ENCODE results near the gene MAP3K14.

MAP3K14 gene

DNA sequence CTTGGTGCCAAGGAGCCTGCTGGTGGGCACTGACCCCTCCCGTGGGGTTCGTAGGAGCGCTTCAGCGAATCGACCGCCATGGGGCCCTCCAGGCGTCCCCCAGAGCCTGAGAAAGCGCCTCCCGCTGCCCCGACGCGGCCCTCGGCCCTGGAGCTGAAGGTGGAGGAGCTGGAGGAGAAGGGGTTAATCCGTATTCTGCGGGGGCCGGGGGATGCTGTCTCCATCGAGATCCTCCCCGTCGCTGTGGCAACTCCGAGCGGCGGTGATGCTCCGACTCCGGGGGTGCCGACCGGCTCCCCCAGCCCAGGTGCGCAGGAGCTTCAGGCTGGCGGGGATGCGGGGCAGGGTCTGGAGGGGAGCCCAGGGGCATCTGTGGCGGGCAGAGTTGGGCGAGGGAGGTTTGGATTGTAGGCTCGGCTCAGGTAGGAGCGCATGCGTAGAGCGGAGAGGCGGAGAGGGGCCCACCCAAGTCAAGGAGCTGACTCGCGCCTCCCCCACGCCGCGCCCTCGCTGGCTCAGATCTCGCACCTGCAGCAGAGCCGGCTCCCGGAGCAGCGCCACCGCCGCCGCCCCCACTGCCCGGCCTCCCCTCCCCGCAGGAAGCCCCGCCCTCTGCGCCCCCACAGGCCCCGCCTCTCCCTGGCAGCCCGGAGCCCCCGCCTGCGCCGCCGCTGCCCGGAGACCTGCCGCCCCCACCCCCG lies 75.3 kb downstream of the MAP3K14 start:
- Histone ChIP-seq H3K27ac (ENCODE audit: low read length) (no peak overlapping the region), H3K36me3 (replicated peaks; ENCODE audit: insufficient read depth, low read length) (peaks cover 26% of the 10 kb centered on the region), H3K9me2 (replicated peaks; ENCODE audit: insufficient read depth, low read length) (no peaks in the 10 kb centered on the region), H3K9ac (ENCODE audit: low read length) (no peak overlapping the region), H3F3A (ENCODE audit: insufficient read depth, low read length) (peaks cover 18% of the 10 kb centered on the region), H3K27me3 (replicated peaks; ENCODE audit: insufficient read depth, low read length) (no peaks in the 10 kb centered on the region), H3K4me3 (ENCODE audit: low read length) (no peak overlapping the region), H3K4me1 (ENCODE audit: low read length) (peaks cover 7% of the 10 kb centered on the region), H3K9me3 (replicated peaks; ENCODE audit: insufficient read depth, low read length) (no peaks in the 10 kb centered on the region), H3K4me2 (ENCODE audit: low read depth, low read length) (no peak overlapping the region), H4K20me1 (ENCODE audit: insufficient read depth, low read length) (0 out of 2 replicates have a peak, but pooled peaks cover 2% of the 10 kb centered on the region), H2AFZ (ENCODE audit: low read length) (no peak overlapping the region), H3K79me2 (ENCODE audit: low read length) (peaks cover 59% of the 10 kb centered on the region)
- DNase-seq = no peak
- no peak for TF ChIP-seq EZH2 (optimal IDR thresholded peaks at IDR 0.05; ENCODE audit: low read depth, low read length)

DNA sequence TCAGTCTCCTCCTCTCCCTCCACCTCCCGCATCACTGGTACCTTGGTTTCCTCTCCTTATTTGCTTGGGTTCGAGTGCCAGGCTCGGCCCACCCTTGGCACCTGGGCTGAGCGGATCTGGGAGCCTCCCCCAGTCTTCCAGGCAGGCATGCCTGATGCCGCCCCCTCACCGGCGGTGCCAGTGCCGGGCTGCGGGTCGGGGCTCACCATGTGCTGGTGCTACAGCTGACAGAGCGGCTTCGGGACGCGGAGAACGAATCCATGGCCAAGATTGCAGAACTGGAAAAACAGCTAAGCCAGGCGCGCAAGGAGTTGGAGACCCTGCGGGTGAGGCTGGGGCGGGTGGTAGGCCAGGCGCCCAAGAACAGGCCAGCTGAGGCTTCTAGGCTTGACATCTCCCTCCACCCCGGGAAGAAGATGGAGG lies 75.9 kb downstream of the MAP3K14 start:
- no peaks in the 10 kb centered on the region for H3K9me2 ChIP-seq (replicated peaks; ENCODE audit: insufficient read depth, low read length)
- H3K9me3 ChIP-seq (replicated peaks; ENCODE audit: insufficient read depth, low read length) = no peaks in the 10 kb centered on the region
- H3K4me1 ChIP-seq (ENCODE audit: low read length) = 0 out of 2 replicates have a peak, but pooled peaks cover 2% of the 10 kb centered on the region
- no peak overlapping the region for H3K27ac ChIP-seq (ENCODE audit: low read length)
- peaks cover 13% of the 10 kb centered on the region; the same call in 1 of the 2 replicates for H3F3A ChIP-seq (ENCODE audit: insufficient read depth, low read length)
- TF ChIP-seq EZH2phosphoT487 (IDR thresholded peaks at IDR 0.05; ENCODE audit: low read length) = no peak
- TF ChIP-seq, protein P1, sequence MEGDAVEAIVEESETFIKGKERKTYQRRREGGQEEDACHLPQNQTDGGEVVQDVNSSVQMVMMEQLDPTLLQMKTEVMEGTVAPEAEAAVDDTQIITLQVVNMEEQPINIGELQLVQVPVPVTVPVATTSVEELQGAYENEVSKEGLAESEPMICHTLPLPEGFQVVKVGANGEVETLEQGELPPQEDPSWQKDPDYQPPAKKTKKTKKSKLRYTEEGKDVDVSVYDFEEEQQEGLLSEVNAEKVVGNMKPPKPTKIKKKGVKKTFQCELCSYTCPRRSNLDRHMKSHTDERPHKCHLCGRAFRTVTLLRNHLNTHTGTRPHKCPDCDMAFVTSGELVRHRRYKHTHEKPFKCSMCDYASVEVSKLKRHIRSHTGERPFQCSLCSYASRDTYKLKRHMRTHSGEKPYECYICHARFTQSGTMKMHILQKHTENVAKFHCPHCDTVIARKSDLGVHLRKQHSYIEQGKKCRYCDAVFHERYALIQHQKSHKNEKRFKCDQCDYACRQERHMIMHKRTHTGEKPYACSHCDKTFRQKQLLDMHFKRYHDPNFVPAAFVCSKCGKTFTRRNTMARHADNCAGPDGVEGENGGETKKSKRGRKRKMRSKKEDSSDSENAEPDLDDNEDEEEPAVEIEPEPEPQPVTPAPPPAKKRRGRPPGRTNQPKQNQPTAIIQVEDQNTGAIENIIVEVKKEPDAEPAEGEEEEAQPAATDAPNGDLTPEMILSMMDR (IDR thresholded peaks at IDR 0.05; ENCODE audit: low read length) = no peak
- no peak for TF ChIP-seq EZH2 (optimal IDR thresholded peaks at IDR 0.05; ENCODE audit: low read depth, low read length)
- H3K9ac ChIP-seq (ENCODE audit: low read length) = no peak overlapping the region
- no peaks in the 10 kb centered on the region for H3K27me3 ChIP-seq (replicated peaks; ENCODE audit: insufficient read depth, low read length)
- no peak overlapping the region for H3K4me3 ChIP-seq (ENCODE audit: low read length)
- no peak for DNase-seq
- H4K20me1 ChIP-seq (ENCODE audit: insufficient read depth, low read length) = 0 out of 2 replicates have a peak, but pooled peaks cover 2% of the 10 kb centered on the region
- peaks cover 65% of the 10 kb centered on the region for H3K79me2 ChIP-seq (ENCODE audit: low read length)
- no peak overlapping the region for H2AFZ ChIP-seq (ENCODE audit: low read length)
- H3K4me2 ChIP-seq (ENCODE audit: low read depth, low read length) = no peak overlapping the region
- H3K36me3 ChIP-seq (replicated peaks; ENCODE audit: insufficient read depth, low read length) = peaks cover 31% of the 10 kb centered on the region

- H3K4me3 ChIP-seq (ENCODE audit: low read length) = no peak overlapping the region
- H3K9ac ChIP-seq (ENCODE audit: low read length) = no peak overlapping the region
- peaks cover 27% of the 10 kb centered on the region for H3K36me3 ChIP-seq (replicated peaks; ENCODE audit: insufficient read depth, low read length)
- DNase-seq = no peak
- no peaks in the 10 kb centered on the region for H3K27me3 ChIP-seq (replicated peaks; ENCODE audit: insufficient read depth, low read length)
- no peak overlapping the region for H3K27ac ChIP-seq (ENCODE audit: low read length)
- no peak overlapping the region for H2AFZ ChIP-seq (ENCODE audit: low read length)
- no peaks in the 10 kb centered on the region for H3K9me3 ChIP-seq (replicated peaks; ENCODE audit: insufficient read depth, low read length)
- H3K9me2 ChIP-seq (replicated peaks; ENCODE audit: insufficient read depth, low read length) = no peaks in the 10 kb centered on the region
- H3F3A ChIP-seq (ENCODE audit: insufficient read depth, low read length) = peaks cover 15% of the 10 kb centered on the region
- H3K4me1 ChIP-seq (ENCODE audit: low read length) = peaks cover 5% of the 10 kb centered on the region; the same call in 1 of the 2 replicates
- peaks cover 72% of the 10 kb centered on the region for H3K79me2 ChIP-seq (ENCODE audit: low read length)
- TF ChIP-seq, protein P1 (IDR thresholded peaks at IDR 0.05; ENCODE audit: low read length) = no peak
- TF ChIP-seq EZH2phosphoT487 (IDR thresholded peaks at IDR 0.05; ENCODE audit: low read length) = no peak
- TF ChIP-seq EZH2 (optimal IDR thresholded peaks at IDR 0.05; ENCODE audit: low read depth, low read length) = no peak
- H3K4me2 ChIP-seq (ENCODE audit: low read depth, low read length) = no peak overlapping the region
- 0 out of 2 replicates have a peak, but pooled peaks cover 2% of the 10 kb centered on the region for H4K20me1 ChIP-seq (ENCODE audit: insufficient read depth, low read length)
Observed at GRCh38 chr17:45238155-45238774, 78.6 kb downstream of the MAP3K14 start.

Data from MM.1S (cell line).